Measurements from ENCODE around the gene PCYT1A.

DNA sequence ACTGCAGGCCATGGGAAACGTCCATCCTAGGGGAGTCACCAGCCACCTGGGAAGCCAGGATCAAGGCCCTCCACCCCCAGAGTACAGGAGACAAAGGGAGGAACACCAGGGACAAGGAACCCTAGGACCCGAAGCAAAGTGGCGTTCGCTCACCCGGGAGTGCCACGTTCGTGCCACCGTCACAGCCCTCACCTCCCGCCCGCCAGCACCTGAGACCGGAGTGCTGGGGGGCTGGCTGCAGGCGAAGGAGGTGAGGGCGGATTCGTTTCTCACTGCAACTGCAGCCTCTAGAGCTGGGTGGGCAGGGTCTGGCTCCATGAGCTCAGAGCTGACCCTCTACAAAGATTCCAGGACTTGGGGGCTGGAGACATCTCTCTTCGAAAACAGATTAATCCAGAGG lies 102.6 kb downstream of the PCYT1A start:
- no peak for TF ChIP-seq POLR2AphosphoS5 (IDR thresholded peaks at IDR 0.05; ENCODE audit: low read depth, low read length)
- TF ChIP-seq CTCF (IDR thresholded peaks at IDR 0.05) = no peak
- TF ChIP-seq, protein P1, sequence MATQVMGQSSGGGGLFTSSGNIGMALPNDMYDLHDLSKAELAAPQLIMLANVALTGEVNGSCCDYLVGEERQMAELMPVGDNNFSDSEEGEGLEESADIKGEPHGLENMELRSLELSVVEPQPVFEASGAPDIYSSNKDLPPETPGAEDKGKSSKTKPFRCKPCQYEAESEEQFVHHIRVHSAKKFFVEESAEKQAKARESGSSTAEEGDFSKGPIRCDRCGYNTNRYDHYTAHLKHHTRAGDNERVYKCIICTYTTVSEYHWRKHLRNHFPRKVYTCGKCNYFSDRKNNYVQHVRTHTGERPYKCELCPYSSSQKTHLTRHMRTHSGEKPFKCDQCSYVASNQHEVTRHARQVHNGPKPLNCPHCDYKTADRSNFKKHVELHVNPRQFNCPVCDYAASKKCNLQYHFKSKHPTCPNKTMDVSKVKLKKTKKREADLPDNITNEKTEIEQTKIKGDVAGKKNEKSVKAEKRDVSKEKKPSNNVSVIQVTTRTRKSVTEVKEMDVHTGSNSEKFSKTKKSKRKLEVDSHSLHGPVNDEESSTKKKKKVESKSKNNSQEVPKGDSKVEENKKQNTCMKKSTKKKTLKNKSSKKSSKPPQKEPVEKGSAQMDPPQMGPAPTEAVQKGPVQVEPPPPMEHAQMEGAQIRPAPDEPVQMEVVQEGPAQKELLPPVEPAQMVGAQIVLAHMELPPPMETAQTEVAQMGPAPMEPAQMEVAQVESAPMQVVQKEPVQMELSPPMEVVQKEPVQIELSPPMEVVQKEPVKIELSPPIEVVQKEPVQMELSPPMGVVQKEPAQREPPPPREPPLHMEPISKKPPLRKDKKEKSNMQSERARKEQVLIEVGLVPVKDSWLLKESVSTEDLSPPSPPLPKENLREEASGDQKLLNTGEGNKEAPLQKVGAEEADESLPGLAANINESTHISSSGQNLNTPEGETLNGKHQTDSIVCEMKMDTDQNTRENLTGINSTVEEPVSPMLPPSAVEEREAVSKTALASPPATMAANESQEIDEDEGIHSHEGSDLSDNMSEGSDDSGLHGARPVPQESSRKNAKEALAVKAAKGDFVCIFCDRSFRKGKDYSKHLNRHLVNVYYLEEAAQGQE (IDR thresholded peaks at IDR 0.05; ENCODE audit: insufficient read depth in 1 of 2, low read depth in 2 of 2, low read length in 1 of 2) = no peak
- TF ChIP-seq TCF7L2 (IDR thresholded peaks at IDR 0.05; ENCODE audit: low read depth, low read length) = no peak
- TF ChIP-seq SIN3A (IDR thresholded peaks at IDR 0.05; ENCODE audit: borderline replicate concordance, insufficient read depth, low read depth, low read length) = no peak
